GM12892 (cell line): ENCODE data around the gene C1orf116.

ENCODE experiments used
- POLR2A ChIP-seq: IDR thresholded peaks from 2 replicates; pipeline ENCODE4 v1.6.1; 2011; ENCODE audit warnings: low read depth, low read length, control low read depth
- POLR2AphosphoS5 ChIP-seq: IDR thresholded peaks from 2 replicates; pipeline ENCODE4 v1.6.1; 2011; ENCODE audit warnings: low read depth, low read length, control low read depth
- TAF1 ChIP-seq: IDR thresholded peaks from 2 replicates; pipeline ENCODE4 v1.6.1; 2011; ENCODE audit warnings: low read depth, mild to moderate bottlenecking, control low read depth, low read length, borderline replicate concordance

- TF ChIP-seq TAF1 (no peak), POLR2AphosphoS5 (no peak), POLR2A (no peak)
These were observed 43.8 kb upstream of the C1orf116 start for GRCh38 chr1:207076181-207076955.
